ENCODE results near the gene KIF1A. TPM values are rescaled to one million over a fixed set of nuclear protein-coding genes. Genes with fewer than 3 reads are reported as not detected.
"Not testable (repeated sequence)": the region's sequence is repeated elsewhere in the genome, so short reads cannot be mapped to it uniquely, and the experiment has no call there.

KIF1A gene
- total RNA-seq, 1 donor from 2014 or later: 90.9 TPM

DNA sequence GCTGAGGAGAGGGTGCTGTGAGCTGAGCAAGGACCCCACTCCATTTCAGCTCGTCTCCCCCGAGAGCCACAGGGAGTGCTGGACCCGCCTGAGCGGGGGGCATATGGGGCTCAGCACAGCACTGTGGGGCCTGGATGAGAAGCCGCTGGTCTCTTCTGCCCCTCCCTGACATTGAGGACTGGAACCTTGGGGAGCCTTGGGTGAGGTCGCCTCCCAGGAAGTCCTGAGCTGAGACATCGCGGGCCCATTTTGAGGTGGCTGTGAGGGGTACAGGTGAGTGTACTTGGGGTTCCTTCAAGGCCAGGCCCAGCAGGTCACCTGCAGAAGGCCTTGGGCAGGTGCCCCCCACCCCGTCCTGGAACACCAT lies 131.5 kb downstream of the KIF1A start:
- Mint-ChIP-seq H3K4me1 (no peaks in the 10 kb centered on the region), H3K36me3 (ENCODE audit: low read depth) (no peaks in the 10 kb centered on the region), H3K27me3 (ENCODE audit: low read depth) (peaks cover 2% of the 10 kb centered on the region), H3K9me3 (no peaks in the 10 kb centered on the region), H3K27ac (ENCODE audit: unreplicated experiment) (no peak overlapping the region), H3K4me3 (no peak overlapping the region)
- TF ChIP-seq, protein P1, sequence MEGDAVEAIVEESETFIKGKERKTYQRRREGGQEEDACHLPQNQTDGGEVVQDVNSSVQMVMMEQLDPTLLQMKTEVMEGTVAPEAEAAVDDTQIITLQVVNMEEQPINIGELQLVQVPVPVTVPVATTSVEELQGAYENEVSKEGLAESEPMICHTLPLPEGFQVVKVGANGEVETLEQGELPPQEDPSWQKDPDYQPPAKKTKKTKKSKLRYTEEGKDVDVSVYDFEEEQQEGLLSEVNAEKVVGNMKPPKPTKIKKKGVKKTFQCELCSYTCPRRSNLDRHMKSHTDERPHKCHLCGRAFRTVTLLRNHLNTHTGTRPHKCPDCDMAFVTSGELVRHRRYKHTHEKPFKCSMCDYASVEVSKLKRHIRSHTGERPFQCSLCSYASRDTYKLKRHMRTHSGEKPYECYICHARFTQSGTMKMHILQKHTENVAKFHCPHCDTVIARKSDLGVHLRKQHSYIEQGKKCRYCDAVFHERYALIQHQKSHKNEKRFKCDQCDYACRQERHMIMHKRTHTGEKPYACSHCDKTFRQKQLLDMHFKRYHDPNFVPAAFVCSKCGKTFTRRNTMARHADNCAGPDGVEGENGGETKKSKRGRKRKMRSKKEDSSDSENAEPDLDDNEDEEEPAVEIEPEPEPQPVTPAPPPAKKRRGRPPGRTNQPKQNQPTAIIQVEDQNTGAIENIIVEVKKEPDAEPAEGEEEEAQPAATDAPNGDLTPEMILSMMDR (conservative IDR thresholded peaks at IDR 0.05): no peak
- DNase-seq (ENCODE audit: low read depth, low spot score): no peak

DNA sequence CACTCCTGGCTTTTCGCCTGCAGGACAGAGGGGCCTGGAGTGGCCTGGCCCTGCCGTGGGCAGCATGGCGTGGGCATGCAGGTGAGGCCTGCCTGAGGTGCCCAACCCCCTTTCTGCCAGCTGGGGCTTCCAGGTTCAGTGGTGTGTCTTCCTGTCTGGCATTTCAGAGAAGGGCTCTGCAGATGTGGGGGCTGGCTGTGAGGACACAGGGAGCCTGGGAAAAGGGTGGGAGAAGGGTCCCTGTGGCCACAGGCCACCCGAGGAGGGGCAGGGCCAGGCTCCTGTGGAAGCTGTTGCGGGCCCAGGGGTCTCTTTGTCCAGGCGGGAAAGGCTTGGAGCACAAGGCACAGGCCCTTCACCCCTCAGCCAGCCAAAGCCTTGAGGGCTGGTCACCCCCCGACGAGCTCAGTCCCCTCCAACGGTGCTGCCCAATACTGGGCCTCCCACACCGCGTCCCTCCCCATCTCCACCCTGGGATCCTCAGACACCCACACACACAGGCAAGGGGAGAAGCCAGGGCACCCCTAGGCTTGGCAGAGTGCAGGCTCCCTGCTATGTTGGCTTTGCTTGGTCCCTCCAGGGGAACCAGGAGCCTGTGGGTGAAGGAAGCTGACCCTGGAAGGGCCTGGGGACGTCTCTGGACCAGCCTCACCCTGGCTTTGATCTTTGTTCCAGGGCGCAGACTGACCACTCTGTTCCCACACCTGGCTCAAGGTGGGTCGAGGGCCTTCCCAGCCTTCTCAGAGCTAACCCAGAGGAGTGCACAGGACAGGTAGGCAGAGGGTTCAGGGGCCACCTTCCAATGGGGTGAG lies 132.1 kb downstream of the KIF1A start:
- Mint-ChIP-seq H3K27me3 (ENCODE audit: low read depth) (peaks cover 2% of the 10 kb centered on the region), H3K36me3 (ENCODE audit: low read depth) (no peaks in the 10 kb centered on the region), H3K4me1 (no peaks in the 10 kb centered on the region), H3K9me3 (no peaks in the 10 kb centered on the region), H3K4me3 (no peak overlapping the region), H3K27ac (ENCODE audit: unreplicated experiment) (no peak overlapping the region)
- TF ChIP-seq, protein P1 (conservative IDR thresholded peaks at IDR 0.05): no peak
- DNase-seq (ENCODE audit: low read depth, low spot score): no peak

DNA sequence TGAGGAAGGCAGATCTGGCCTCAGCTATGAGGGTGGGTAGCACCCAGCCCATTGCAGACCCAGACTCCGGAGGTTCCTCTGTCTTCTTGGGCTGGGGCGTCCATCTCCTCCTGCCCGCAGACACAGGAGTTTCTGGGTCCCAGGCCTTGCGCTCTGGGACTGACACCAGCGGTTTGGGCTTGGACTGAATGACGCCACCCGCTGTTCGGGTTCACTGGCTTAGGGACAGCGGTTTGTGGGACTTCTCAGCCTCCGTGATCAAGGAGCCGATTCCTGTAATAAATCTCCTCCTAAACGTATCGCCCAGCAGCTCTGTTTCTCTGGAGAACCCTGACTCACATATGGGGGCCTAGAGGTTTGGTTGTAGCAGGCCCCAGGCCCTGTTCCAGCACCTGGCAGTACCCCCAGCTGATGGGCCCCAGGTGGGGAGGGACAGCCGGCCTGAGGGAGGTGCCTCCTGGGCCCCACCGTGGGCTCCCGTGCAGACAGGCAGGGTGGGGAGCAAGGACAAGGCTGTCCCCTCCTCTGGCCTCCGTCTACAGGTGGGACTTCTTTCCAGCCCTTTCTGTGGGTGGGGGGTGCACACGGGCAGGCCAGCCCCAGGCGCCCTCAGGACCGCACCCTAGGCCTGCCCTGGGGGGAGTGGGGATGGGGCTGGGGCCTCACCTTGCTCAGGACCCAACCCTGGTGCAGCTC lies 132.8 kb downstream of the KIF1A start:
- Mint-ChIP-seq H3K4me3 (no peak overlapping the region), H3K36me3 (ENCODE audit: low read depth) (no peaks in the 10 kb centered on the region), H3K4me1 (no peaks in the 10 kb centered on the region), H3K27ac (ENCODE audit: unreplicated experiment) (no peak overlapping the region), H3K9me3 (no peaks in the 10 kb centered on the region), H3K27me3 (ENCODE audit: low read depth) (peaks cover 2% of the 10 kb centered on the region)
- TF ChIP-seq, protein P1 (conservative IDR thresholded peaks at IDR 0.05): no peak
- DNase-seq (ENCODE audit: low read depth, low spot score): no peak

DNA sequence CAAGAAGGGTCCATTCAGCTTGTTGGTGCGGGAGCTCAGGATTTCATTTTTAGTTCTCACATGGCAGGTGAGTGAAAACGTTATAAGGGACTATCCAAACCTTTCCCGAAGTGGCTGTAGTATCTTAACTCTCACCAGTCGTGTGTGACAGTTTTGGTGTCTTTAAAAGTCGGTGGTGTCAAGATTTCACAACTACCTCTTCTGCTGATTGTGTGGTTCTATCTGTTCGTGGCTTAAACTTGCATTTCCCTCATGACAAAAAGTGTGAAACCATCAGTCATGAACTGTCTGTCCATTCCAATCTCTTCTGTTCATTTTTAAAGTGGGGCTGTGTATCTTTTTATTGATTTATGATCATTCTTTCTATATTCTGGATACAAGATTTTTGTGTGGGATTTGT lies 133.6 kb downstream of the KIF1A start:
- Mint-ChIP-seq H3K9me3 (no peaks in the 10 kb centered on the region), H3K27me3 (ENCODE audit: low read depth) (peaks cover 2% of the 10 kb centered on the region), H3K36me3 (ENCODE audit: low read depth) (no peaks in the 10 kb centered on the region), H3K4me1 (no peaks in the 10 kb centered on the region), H3K27ac (ENCODE audit: unreplicated experiment) (no peak overlapping the region), H3K4me3 (no peak overlapping the region)
- TF ChIP-seq, protein P1 (conservative IDR thresholded peaks at IDR 0.05): no peak
- DNase-seq (ENCODE audit: low read depth, low spot score): no peak

DNA sequence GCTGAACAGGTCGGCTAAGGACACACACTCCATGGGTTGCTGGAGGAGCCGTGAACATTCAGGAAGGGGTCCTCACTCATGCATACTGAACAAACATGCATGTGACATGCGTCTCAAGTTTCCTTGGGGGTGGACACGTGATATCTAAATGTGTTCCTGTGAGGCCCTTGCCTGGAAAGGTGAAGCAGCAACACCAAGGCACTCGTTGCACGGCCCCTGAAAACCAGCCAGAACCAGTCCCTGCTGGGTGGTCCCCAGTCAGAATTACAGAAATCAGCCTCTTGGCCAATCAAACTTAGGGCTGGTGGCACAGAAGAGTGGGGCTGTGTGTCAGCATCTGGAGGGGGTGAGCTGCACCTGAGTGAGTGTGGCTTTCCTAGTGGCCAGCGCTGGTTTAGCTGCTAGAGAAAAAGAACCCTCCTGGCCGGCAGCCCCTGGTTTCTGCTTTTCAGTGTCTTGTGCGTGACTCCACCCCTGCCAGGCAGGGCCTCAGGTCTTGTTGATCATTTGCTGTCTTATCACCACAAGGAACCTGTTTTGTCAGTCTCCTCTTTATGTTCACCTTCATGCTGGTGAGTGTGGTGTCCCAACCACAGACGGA lies 134.1 kb downstream of the KIF1A start:
- Mint-ChIP-seq H3K36me3 (ENCODE audit: low read depth) (no peaks in the 10 kb centered on the region), H3K9me3 (no peaks in the 10 kb centered on the region), H3K27me3 (ENCODE audit: low read depth) (peaks cover 2% of the 10 kb centered on the region), H3K4me1 (no peaks in the 10 kb centered on the region), H3K27ac (ENCODE audit: unreplicated experiment) (no peak overlapping the region), H3K4me3 (no peak overlapping the region)
- DNase-seq (ENCODE audit: low read depth, low spot score): no peak
- TF ChIP-seq, protein P1 (conservative IDR thresholded peaks at IDR 0.05): no peak

DNA sequence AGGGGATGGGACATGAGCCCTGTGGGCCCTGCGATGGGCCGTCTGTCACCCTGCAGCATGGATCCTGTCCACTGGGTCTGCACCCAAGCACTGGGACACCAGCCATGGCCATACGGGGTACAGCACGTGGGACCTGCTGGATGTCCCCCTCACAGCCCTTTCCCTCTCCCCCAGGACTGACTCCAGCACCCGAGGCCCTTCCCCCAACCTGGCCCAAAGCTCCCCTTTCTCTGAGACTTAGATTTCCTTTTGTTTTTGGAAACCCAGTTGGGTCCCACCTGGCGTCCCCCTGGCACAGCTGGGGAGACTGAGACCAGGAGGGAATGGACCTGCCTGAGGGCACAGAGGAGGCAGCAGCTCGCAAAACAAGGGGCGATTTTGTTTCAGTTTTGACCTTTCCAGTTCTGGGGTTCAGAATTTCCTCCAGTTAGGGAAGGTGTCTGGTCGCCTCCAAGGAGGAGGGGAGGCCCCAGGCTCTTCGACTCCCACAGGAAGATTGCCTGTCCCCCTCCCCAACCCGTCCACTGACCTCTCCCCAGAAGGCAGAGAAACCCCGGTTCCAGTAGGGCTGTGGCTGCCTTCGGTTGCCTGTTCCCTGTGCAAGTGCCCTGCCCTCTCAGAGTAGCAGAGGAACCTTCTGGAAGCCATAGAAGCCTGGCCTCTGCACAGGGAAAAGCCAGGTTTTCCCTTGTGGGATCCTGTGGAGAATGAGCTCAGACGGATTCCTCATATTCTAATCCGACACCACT lies 135.9 kb downstream of the KIF1A start:
- H3K4me1 Mint-ChIP-seq; H3K4me3 Mint-ChIP-seq; H3K36me3 Mint-ChIP-seq (ENCODE audit: low read depth); H3K27ac Mint-ChIP-seq (ENCODE audit: unreplicated experiment); H3K9me3 Mint-ChIP-seq; H3K27me3 Mint-ChIP-seq (ENCODE audit: low read depth); DNase-seq (ENCODE audit: low read depth, low spot score): not testable (repeated sequence)

DNA sequence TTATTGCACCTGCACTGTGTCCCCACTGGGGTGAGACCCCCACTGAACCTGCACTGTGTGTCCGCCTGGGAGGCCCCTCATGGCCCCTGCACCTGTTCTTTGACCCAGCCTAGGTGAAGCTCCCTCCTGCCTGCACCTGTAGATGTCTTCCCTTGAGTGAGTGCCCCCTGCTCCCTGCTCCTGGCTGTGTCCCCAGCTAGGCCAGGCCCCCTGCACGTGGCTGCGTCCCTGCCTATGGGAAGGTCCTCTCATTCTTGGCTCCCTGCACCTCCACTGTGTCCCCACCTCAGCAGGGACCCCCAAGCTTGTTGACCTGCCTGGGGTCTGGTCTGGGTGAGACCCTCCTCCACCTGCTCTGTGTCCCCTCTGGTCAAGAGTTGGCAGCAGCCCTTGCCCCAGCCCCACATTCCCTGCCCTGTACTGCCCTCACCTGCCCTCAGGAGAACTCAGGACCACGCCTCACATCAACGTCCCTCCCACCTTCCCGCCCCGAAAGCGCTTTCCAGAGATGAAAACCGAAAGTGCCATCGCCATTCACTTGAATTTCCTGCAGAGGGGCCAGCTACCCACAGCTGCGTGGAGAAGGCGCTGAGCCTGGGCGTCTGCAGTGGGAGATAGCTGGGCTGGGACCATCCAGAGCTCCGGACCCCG lies 136.6 kb downstream of the KIF1A start:
- not testable (repeated sequence) for H3K27ac Mint-ChIP-seq (ENCODE audit: unreplicated experiment); DNase-seq (ENCODE audit: low read depth, low spot score); H3K27me3 Mint-ChIP-seq (ENCODE audit: low read depth); H3K4me1 Mint-ChIP-seq; H3K4me3 Mint-ChIP-seq; H3K9me3 Mint-ChIP-seq; H3K36me3 Mint-ChIP-seq (ENCODE audit: low read depth)

Measured in neural crest cell (in vitro differentiated cells).